Keratinocyte (primary cell): ENCODE data around the gene SLC25A12. TPM values are rescaled to one million over a fixed set of nuclear protein-coding genes. Genes with fewer than 3 reads are reported as not detected.

ENCODE experiments used
- DNase-seq: peaks from one replicate; pipeline ENCODE4 v3.0.0-alpha.2; 2011; ENCODE audit warnings: low read depth, missing footprints, low spot score
- FAIRE-seq: peaks from 2 replicates; lab custom pipeline; 2011; peaks lifted over from hg19 to GRCh38; lab: Jason Lieb, UNC
- H2AFZ ChIP-seq: 2 replicates; pipeline ENCODE4 v1.6.0; 2012; ENCODE audit warnings: low read length, control low read depth, inconsistent platforms; ENCODE audit not compliant: control insufficient read depth
- H3K27ac ChIP-seq: 2 replicates; pipeline ENCODE4 v1.5.1; 2011; ENCODE audit warnings: low read length; ENCODE audit not compliant: control insufficient read depth, insufficient read depth
- H3K27me3 ChIP-seq: 3 replicates; pipeline ENCODE4 v1.6.0; 2011; ENCODE audit warnings: low read length; ENCODE audit not compliant: control insufficient read depth, insufficient read depth; ENCODE audit errors: extremely low read depth
- H3K36me3 ChIP-seq, 2 experiments: 2 replicates in 1 of 2; 3 replicates in 1 of 2; pipeline ENCODE4 v1.5.1; 2011; ENCODE audit warnings: low read length in 2 of 2, mild to moderate bottlenecking in 1 of 2; ENCODE audit not compliant: control insufficient read depth in 2 of 2, insufficient read depth in 2 of 2; ENCODE audit errors: extremely low read depth in 1 of 2
- H3K4me1 ChIP-seq: 3 replicates; pipeline ENCODE4 v1.5.1; 2011; ENCODE audit warnings: low read length; ENCODE audit not compliant: control insufficient read depth, insufficient read depth; ENCODE audit errors: extremely low read depth
- H3K4me2 ChIP-seq: 3 replicates; pipeline ENCODE4 v1.6.0; 2011; ENCODE audit warnings: low read depth, low read length; ENCODE audit not compliant: control insufficient read depth, insufficient read depth; ENCODE audit errors: extremely low read depth
- H3K4me3 ChIP-seq, 3 experiments: fragments of 200-600 bp in 1 of 3; sonication (generic) in 1 of 3; 2 replicates in 2 of 3; 3 replicates in 1 of 3; pipeline ENCODE4 v1.5.1; 2011 to 2016; ENCODE audit warnings: low read length in 3 of 3, mild to moderate bottlenecking in 3 of 3, control low read depth in 2 of 3, inconsistent platforms in 1 of 3, low read depth in 1 of 3, mixed read lengths in 1 of 3, mixed run types in 1 of 3, moderate library complexity in 1 of 3; ENCODE audit not compliant: control insufficient read depth in 2 of 3, insufficient read depth in 2 of 3; ENCODE audit errors: extremely low read depth in 1 of 3
- H3K79me2 ChIP-seq: 2 replicates; pipeline ENCODE4 v1.6.0; 2012; ENCODE audit warnings: low read length; ENCODE audit not compliant: control insufficient read depth, insufficient read depth
- H3K9ac ChIP-seq: 3 replicates; pipeline ENCODE4 v1.6.0; 2011; ENCODE audit warnings: low read length; ENCODE audit not compliant: control insufficient read depth, insufficient read depth; ENCODE audit errors: extremely low read depth
- H3K9me1 ChIP-seq: 3 replicates; pipeline ENCODE4 v1.6.0; 2011; ENCODE audit warnings: low read length; ENCODE audit not compliant: control insufficient read depth, insufficient read depth; ENCODE audit errors: extremely low read depth
- H3K9me3 ChIP-seq: 2 replicates; pipeline ENCODE4 v1.5.1; 2012; ENCODE audit warnings: low read depth, low read length; ENCODE audit not compliant: control insufficient read depth
- H4K20me1 ChIP-seq: 3 replicates; pipeline ENCODE4 v1.6.0; 2011; ENCODE audit warnings: low read length; ENCODE audit not compliant: control insufficient read depth, insufficient read depth; ENCODE audit errors: extremely low read depth
- EZH2 ChIP-seq: IDR thresholded peaks from one replicate; pipeline ENCODE4 v1.6.1; 2012; ENCODE audit warnings: inconsistent platforms, mild to moderate bottlenecking, low read length, moderate library complexity
- dilution Hi-C: fragments of 300-500 bp; cut with MboI; formaldehyde crosslinking; loops from one replicate; pipeline ENCODE4 v1.7.0; 2020; ENCODE audit warnings: low sequenced_read_pairs; ENCODE audit not compliant: extremely low pct_ligation_motif_present
- polyA plus RNA-seq, 5 experiments: library from polyadenylated mRNA; depleted of rRNA in 3 of 5; stranded (reverse) in 3 of 5; stranded (forward) in 1 of 5; unstranded in 1 of 5; fragments of >200 nt; gene quantifications; 1 replicate in 1 of 5; 2 replicates in 3 of 5; 3 replicates in 1 of 5; pipeline versions ENCODE4 v1.2.1 to v1.2.3, GENCODE V29; 2011 to 2012; ENCODE audit warnings: missing spikeins in 2 of 5, low read depth in 1 of 5, low replicate concordance in 1 of 5
- TF ChIP-seq, protein P1 (sequence below), 3 experiments: IDR thresholded peaks in 1 of 3; conservative IDR thresholded peaks in 1 of 3; optimal IDR thresholded peaks in 1 of 3; 2 replicates in 2 of 3; 3 replicates in 1 of 3; pipeline versions ENCODE3 to v1.5.1; 2011; ENCODE audit warnings: low read length in 3 of 3, mild to moderate bottlenecking in 3 of 3, moderate library complexity in 2 of 3, control low read depth in 1 of 3, inconsistent platforms in 1 of 3; ENCODE audit not compliant: insufficient read depth in 2 of 3; ENCODE audit errors: extremely low read depth in 1 of 3

Gene SLC25A12
- polyA plus RNA-seq, 1 donor (not counting 4 experiments of a cell fraction or from before 2014, with no cell fraction given), result 27.7 TPM

DNA sequence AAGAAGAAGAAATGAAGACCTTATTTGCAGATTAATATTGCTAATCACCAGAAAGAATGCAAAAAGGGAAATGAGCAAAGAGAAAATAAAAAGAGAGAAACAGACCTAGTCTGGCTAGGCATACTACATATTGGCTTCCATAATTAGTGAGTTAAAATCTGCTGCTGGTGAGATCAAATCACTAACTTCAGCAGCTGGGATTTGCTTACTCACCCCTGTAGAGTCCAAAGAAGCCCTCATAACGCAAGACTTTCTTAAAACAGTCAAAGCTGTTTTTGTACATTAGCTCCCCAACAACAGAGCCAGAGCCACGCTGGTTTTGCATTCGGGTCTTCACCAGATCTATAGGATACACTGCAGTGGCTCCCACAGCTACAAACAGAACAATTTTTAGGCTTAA lies 80.9 kb downstream of the SLC25A12 start:
- TF ChIP-seq EZH2, result no peak
- TF ChIP-seq, protein P1, sequence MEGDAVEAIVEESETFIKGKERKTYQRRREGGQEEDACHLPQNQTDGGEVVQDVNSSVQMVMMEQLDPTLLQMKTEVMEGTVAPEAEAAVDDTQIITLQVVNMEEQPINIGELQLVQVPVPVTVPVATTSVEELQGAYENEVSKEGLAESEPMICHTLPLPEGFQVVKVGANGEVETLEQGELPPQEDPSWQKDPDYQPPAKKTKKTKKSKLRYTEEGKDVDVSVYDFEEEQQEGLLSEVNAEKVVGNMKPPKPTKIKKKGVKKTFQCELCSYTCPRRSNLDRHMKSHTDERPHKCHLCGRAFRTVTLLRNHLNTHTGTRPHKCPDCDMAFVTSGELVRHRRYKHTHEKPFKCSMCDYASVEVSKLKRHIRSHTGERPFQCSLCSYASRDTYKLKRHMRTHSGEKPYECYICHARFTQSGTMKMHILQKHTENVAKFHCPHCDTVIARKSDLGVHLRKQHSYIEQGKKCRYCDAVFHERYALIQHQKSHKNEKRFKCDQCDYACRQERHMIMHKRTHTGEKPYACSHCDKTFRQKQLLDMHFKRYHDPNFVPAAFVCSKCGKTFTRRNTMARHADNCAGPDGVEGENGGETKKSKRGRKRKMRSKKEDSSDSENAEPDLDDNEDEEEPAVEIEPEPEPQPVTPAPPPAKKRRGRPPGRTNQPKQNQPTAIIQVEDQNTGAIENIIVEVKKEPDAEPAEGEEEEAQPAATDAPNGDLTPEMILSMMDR (optimal IDR thresholded peaks at IDR 0.05 in 1 of 3, IDR thresholded peaks at IDR 0.05 in 1 of 3, conservative IDR thresholded peaks at IDR 0.05 in 1 of 3; ENCODE audit: extremely low read depth in 1 of 3, insufficient read depth in 2 of 3, low read length in 3 of 3), result no peak
- DNase-seq, result no peak
- Histone ChIP-seq H3K79me2 (no peaks in the 10 kb centered on the region), H3K27ac (no peak overlapping the region), H3K9me3 (no peaks in the 10 kb centered on the region), H3K4me1 (no peaks in the 10 kb centered on the region), H2AFZ (no peak overlapping the region), H3K4me2 (no peak overlapping the region), H3K36me3 (no peaks in the 10 kb centered on the region), H3K4me3 (no peak overlapping the region), H4K20me1 (no peaks in the 10 kb centered on the region), H3K27me3 (no peaks in the 10 kb centered on the region), H3K9ac (no peak overlapping the region), H3K9me1 (no peaks in the 10 kb centered on the region)
- no peak for FAIRE-seq
- dilution Hi-C loops, result no loop called here

DNA sequence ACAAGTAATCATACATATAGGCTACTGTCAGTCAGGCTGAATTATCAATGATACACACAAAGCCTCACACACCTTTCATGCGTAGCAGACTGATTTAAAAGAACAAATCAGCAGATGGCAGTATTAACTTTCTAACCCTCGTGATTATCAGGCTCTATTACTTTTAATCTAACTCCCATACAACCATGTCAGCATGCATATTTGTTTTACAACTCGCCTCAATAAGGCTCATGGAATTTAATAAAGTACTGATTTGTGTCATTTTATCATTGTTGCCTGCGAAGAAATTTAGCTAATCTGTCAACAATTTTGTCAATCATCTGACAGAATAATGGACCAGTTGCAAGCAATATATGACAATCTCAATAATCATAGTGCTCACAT lies 82.8 kb downstream of the SLC25A12 start:
- TF ChIP-seq, protein P1 (optimal IDR thresholded peaks at IDR 0.05 in 1 of 3, IDR thresholded peaks at IDR 0.05 in 1 of 3, conservative IDR thresholded peaks at IDR 0.05 in 1 of 3; ENCODE audit: extremely low read depth in 1 of 3, insufficient read depth in 2 of 3, low read length in 3 of 3), result peak in 1 of 3 experiments; percentile 52
- no peak for TF ChIP-seq EZH2
- H2AFZ ChIP-seq, result no peak overlapping the region
- H3K27ac ChIP-seq, result no peak overlapping the region
- H3K79me2 ChIP-seq, result no peaks in the 10 kb centered on the region
- no peak overlapping the region for H3K9ac ChIP-seq
- H3K9me1 ChIP-seq, result no peaks in the 10 kb centered on the region
- H3K4me2 ChIP-seq, result no peak overlapping the region
- H3K36me3 ChIP-seq, result no peaks in the 10 kb centered on the region
- H3K27me3 ChIP-seq, result no peaks in the 10 kb centered on the region
- H4K20me1 ChIP-seq, result no peaks in the 10 kb centered on the region
- H3K4me3 ChIP-seq, result no peak overlapping the region
- dilution Hi-C loops, result no loop called here
- no peaks in the 10 kb centered on the region for H3K9me3 ChIP-seq
- H3K4me1 ChIP-seq, result peaks cover 11% of the 10 kb centered on the region
- no peak for DNase-seq
- peak; percentile 89 for FAIRE-seq
